GF-D8 (cell line): ENCODE results near the gene CBR1.

Source experiments
- DNase-seq: peaks from one replicate; lab custom pipeline; 2025; lab: John Stamatoyannopoulos, UW

Gene CBR1

DNA sequence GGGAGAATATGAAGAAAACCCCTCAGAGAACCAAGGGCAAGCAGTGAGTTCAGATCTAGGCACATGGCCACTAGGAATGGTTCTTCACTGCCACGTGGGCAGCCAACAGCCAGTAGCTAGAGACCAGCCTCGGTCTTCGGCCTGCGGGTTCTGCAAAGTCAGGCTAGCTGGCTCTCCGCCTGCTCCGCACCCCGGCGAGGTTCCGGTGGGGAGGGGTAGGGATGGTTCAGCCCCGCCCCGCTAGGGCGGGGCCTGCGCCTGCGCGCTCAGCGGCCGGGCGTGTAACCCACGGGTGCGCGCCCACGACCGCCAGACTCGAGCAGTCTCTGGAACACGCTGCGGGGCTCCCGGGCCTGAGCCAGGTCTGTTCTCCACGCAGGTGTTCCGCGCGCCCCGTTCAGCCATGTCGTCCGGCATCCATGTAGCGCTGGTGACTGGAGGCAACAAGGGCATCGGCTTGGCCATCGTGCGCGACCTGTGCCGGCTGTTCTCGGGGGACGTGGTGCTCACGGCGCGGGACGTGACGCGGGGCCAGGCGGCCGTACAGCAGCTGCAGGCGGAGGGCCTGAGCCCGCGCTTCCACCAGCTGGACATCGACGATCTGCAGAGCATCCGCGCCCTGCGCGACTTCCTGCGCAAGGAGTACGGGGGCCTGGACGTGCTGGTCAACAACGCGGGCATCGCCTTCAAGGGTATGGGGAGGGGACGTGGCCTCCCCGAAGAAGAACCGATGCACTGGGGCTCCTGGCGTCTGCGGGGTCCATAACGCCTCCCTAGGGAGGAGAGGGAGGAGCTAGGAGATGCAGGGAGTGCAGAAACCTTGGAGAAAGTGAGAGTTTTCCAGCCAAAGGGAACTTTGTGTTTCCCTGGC lies at the start of gene CBR1:
TSS of gene CBR1 (plus strand) at position 312 of the 871 bp plus-strand sequence. CDS start at position 404, 92 bp downstream.
- DNase-seq = peak; percentile 73

GRCh38 chr21:36021251-36021837 lies 48.5 kb upstream of the CBR1 start:
- no peak for DNase-seq

DNA sequence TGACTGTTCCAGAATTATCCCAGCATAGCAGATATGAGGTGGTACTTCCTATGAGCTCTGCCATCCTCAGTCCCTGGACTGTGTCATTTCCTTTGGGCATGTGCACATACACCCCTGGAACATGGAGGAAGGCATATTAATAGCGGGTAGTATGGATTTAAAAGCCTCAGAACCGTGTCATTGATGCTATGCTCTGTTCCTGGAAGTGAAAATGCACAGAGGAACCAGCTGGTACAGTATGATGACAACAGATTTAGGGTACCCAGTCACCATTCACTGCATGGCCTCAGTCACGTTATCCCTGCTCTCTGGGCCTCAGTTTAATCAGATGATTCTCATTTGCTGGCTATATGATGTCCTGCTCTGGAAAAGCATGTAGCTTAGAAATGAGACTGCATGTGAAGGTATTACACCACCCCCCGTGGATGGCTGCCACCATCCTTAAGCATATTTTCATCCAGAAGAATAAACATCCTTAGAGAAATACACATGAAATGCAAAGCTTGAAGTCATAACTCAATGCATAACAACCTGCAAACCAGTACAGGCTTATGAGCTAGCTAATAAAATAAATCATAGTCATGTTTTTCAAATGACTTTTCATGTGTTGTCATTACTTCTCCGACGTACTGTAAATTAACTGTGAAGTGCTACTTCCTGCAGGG lies 47.3 kb upstream of the CBR1 start:
- DNase-seq = no peak

GRCh38 chr21:36023092-36023480 lies 46.7 kb upstream of the CBR1 start:
- no peak for DNase-seq

- no peak for DNase-seq
These were observed 45.0 kb upstream of the CBR1 start for GRCh38 chr21:36024782-36025181.

DNA sequence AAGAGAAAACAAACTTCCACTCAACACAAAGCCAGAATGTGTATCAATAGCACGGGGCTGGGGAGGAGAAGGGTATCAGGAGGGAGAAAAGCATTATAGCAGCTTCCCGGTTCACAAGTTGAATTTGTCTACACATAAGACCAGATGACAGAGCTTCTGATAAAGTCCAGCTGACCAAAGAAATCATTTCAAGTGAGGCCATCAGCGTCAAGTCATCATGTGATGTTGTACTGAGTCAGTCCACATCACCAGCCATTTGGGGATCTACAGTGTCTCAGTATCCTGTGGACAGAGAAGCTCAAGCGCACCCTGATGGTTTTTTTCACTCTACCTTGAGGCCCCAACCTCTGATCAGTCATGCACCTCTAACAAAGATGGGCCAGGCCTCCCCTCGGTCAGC lies 42.5 kb upstream of the CBR1 start:
- DNase-seq = no peak

DNA sequence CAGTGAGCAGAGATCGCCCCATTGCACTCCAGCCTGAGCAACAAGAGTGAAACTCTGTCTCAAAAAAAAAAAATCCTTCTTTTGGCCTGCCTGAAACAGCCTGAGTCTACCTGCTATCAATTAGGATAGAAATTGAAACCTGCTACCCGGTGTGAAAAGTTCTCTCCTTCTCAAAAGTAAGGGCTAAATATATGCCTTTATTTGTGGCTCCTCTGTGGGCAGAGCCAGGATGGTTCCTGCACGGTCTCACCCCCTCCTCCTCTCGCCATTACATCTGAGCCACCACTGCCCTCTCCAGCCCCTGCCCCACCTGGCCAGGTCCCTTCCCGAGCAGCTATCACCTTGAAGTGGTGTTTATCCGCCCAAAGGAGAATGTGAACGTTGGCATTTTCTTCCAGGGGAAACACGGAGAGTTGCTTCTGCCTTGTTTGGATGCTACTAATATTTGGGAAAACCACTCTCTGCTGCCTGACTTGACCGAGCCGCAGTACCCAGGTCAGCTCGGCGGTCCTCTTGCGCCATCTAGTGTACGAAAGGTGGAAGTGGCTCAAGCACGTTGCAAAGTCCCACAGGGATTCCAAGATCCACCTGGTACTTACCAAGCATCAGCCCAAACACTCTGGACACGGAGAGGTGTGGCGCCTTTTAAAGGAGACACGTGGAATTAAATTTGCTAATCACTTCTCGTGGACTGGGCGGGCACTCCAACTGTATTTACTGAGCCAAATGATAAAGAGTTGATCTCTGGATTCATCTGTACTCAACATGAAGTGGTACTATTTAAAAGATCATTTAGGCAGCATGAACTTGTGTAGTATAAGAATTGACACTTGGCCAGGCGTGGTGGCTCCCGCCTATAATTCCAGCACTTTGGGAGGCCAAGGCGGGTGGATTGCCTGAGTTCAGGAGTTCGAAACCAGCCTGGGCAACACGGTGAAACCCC lies 41.4 kb upstream of the CBR1 start:
- DNase-seq = peak; percentile 21

GRCh38 chr21:36029309-36029708 lies 40.5 kb upstream of the CBR1 start:
- no peak for DNase-seq

GRCh38 chr21:36030581-36031189 lies 39.1 kb upstream of the CBR1 start:
- DNase-seq = no peak

DNA sequence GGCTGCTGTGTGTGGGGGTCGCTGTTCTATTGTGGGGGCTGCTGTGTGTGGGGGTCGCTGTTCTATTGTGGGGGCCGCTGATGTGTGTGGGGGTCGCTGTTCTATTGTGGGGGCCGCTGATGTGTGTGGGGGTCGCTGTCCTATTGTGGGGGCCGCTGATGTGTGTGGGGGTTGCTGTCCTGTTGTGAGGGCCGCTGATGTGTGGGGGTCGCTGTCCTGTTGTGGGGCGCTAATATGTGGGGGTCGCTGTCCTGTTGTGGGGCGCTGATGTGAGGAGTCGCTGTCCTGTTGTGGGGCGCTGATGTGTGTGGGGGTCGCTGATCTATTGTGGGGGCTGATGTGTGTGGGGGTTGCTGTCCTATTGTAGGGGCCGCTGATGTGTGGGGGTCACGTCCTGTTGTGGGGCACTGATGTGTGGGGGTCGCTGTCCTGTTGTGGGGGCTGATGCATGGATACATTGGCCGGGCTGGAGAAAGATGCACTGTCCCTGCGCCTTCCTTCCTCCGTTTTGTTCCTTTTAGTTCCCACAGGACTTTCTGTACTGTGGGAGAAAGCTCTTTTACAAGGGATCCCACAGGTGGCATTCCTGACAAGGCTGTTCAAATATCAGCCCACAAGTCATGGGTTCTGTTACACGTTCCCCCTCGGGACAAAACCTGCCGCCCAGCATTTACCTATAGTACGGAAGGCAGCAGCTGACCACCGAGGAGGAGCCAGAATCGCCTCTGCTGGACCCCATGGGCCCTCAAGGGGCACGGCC lies 37.0 kb upstream of the CBR1 start:
- DNase-seq = no peak

- no peak for DNase-seq
These were observed 35.5 kb upstream of the CBR1 start for GRCh38 chr21:36034211-36034913.

- DNase-seq = no peak
These were observed 34.4 kb upstream of the CBR1 start for GRCh38 chr21:36035381-36035791.

DNA sequence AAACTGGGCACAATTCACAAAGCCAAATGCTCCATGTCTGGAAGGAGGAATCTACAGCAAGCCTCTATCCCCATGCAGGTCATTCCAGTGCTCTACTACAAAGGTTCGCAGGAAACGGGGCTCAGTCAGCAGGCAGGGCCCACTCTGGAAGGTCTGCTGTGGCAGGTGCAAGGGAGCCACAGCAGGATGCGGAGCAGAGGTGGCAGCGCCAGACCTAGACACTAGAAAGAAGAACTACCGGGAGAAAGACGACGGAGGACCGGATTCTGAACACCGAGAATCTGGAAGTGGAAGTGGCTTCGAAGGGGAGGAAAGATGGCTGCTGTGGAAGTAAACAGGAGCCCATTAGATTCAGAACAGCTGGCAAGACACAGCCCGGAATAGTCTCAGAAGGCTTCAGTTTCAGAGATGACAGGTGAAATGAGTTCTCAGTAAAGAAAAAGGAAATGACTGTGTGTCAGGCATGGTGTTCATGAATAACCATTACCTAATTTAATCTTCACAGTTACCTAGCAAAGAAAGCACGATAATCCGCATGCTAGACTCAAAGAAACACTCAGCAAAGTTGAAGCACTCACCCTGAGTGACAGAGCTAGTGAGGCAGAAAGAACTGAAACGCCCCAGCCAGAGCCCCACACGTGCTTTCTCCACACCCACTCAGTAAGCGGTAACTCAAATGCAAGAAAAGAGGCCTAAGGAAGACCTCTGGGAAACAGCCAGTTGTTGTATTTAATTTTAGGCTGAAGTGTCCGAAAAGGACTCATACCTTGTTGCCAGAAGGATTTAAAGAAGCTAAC lies 30.9 kb upstream of the CBR1 start:
- no peak for DNase-seq

GRCh38 chr21:36039861-36040260 lies 30.0 kb upstream of the CBR1 start:
- no peak for DNase-seq

DNA sequence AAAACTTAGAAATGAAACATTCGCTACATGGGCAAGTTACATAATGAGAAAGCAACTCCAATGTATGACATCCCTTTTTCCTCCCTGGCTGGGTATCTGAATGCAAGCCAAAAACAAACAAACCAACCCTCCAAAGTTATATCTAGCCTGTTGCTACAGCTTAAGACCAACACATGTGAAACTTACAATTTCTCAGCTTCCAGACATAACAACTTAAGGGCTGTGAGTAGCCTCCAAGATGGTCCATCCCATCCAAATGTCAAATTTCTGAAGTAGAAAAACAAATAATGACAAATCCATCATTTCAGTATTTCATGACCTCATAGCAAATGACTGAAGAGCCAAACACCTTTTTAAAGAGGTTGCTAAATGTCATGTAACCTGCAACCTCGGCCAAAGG lies 29.4 kb upstream of the CBR1 start:
- no peak for DNase-seq

- no peak for DNase-seq
These were observed 27.9 kb upstream of the CBR1 start for GRCh38 chr21:36041910-36042309.

DNA sequence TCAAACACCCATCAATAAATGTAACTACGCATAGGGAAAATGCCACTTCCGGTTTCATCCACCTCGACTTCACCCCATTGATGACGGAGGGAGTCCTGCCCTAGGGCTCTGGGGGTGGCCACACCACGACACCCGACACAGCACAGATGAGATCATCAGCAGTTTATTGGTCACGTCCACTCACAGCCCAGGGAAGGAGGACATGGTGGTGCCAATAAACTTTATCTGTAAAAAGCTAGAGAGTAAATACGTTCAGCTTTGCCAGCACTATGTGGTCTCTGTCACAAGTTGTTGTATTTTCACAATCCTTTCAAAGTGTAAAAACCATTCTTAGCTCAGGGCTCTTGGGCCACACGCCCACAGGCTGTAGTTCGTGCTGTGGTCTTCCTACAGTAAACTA lies 25.8 kb upstream of the CBR1 start:
- no peak for DNase-seq

GRCh38 chr21:36045993-36046392 lies 23.8 kb upstream of the CBR1 start:
- DNase-seq = no peak

DNA sequence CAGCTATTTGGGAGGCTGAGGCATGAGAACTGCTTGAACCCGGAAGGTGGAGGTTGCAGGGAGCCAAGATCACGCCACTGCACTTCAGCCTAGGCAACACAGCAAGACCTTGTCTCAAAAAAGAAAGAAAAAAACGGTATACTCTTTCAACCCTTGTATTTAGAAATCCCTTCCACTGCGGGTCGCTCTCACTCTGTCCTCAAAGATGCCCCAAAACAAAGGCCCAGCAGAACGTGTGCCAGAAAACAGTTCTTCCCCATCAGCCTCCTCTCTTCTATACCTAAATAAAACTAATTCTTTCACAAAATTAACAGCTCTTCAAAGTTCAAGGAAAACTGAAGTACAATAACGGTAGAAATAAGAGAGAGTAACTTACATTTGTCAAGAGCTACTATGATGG lies 22.7 kb upstream of the CBR1 start:
- DNase-seq = no peak
